ENCODE measurements around the gene ADAM12. TPM values are rescaled to one million over a fixed set of nuclear protein-coding genes. Genes with fewer than 3 reads are reported as not detected.
A peak's percentile ranks its signal among the peaks of the same experiment; 100 is the strongest.

ADAM12 gene
- total RNA-seq, 1 experiment from 2014 or later, result 16.8 TPM

DNA sequence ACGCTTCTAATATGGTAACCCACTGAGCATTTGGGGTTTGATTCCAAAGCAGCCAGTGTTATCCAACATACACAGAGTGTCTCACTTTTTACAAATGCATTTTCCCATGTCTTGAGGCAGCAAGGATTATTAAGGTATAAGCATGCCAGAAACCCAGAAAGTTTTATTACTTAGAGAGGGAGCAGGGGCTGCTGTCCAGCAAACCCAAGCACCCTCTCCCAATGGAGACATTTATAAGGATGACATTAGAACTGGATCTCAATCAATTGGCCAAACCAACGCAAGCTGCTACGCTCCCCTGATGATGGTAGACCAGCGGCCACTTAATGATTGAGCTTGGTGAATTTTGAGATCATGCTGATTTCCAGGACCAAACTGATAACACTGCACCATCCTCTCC is 315.7 kb downstream of the ADAM12 start:
- no TSS peak for BruUV-seq (replicated peaks)
- ChIA-PET POLR2A (ENCODE audit: unreplicated experiment) (no interaction called here), CTCF (no interaction called here)
- TF ChIP-seq EZH2 (IDR thresholded peaks at IDR 0.05; ENCODE audit: low read depth) (no peak), CTCF (conservative IDR thresholded peaks at IDR 0.05) (no peak)
- H2AFZ ChIP-seq, result no peak overlapping the region
- peaks cover 5% of the 10 kb centered on the region; the same call in 1 of the 2 replicates for H3F3A ChIP-seq (ENCODE audit: insufficient read depth, low read depth)
- H3K4me3 ChIP-seq, result no peak overlapping the region
- H3K79me2 ChIP-seq (ENCODE audit: low read depth), result no peaks in the 10 kb centered on the region
- DNase-seq, result no peak
- no peaks in the 10 kb centered on the region for H3K27me3 ChIP-seq (ENCODE audit: insufficient read depth, low read depth)
- peak overlapping the region; percentile 85 for H3K27ac ChIP-seq
- H3K36me3 ChIP-seq (ENCODE audit: low read depth), result no peaks in the 10 kb centered on the region
- H3K4me2 ChIP-seq, result no peak overlapping the region
- no peaks in the 10 kb centered on the region for H4K20me1 ChIP-seq (ENCODE audit: insufficient read depth)
- no peaks in the 10 kb centered on the region for H3K9me2 ChIP-seq (ENCODE audit: insufficient read depth)
- peaks cover 30% of the 10 kb centered on the region for H3K4me1 ChIP-seq (replicated peaks; ENCODE audit: insufficient read depth)
- intact Hi-C loops (cut with micrococcal nuclease; ENCODE audit: unreplicated experiment), result no loop called here
- no peaks in the 10 kb centered on the region for H3K9me3 ChIP-seq (ENCODE audit: insufficient read depth, low read depth)

GRCh38 chr10:126070476-126071215 is 317.6 kb downstream of the ADAM12 start:
- H3K9me3 ChIP-seq (ENCODE audit: insufficient read depth, low read depth), result no peaks in the 10 kb centered on the region
- H3K79me2 ChIP-seq (ENCODE audit: low read depth), result no peaks in the 10 kb centered on the region
- no peaks in the 10 kb centered on the region for H3K9me2 ChIP-seq (ENCODE audit: insufficient read depth)
- H3K27ac ChIP-seq, result no peak overlapping the region
- BruUV-seq (replicated peaks), result no TSS peak
- intact Hi-C loops (cut with micrococcal nuclease; ENCODE audit: unreplicated experiment), result no loop called here
- H3K36me3 ChIP-seq (ENCODE audit: low read depth), result no peaks in the 10 kb centered on the region
- no peak for DNase-seq
- peaks cover 17% of the 10 kb centered on the region; the same call in 1 of the 2 replicates for H3F3A ChIP-seq (ENCODE audit: insufficient read depth, low read depth)
- no peaks in the 10 kb centered on the region for H3K27me3 ChIP-seq (ENCODE audit: insufficient read depth, low read depth)
- H3K4me1 ChIP-seq (replicated peaks; ENCODE audit: insufficient read depth), result peaks cover 46% of the 10 kb centered on the region
- no peaks in the 10 kb centered on the region for H4K20me1 ChIP-seq (ENCODE audit: insufficient read depth)
- H3K4me3 ChIP-seq, result no peak overlapping the region
- TF ChIP-seq CTCF (conservative IDR thresholded peaks at IDR 0.05), result no peak
- TF ChIP-seq EZH2 (IDR thresholded peaks at IDR 0.05; ENCODE audit: low read depth), result no peak
- CTCF ChIA-PET, result no interaction called here
- H2AFZ ChIP-seq, result no peak overlapping the region
- POLR2A ChIA-PET (ENCODE audit: unreplicated experiment), result no interaction called here
- no peak overlapping the region for H3K4me2 ChIP-seq

DNA sequence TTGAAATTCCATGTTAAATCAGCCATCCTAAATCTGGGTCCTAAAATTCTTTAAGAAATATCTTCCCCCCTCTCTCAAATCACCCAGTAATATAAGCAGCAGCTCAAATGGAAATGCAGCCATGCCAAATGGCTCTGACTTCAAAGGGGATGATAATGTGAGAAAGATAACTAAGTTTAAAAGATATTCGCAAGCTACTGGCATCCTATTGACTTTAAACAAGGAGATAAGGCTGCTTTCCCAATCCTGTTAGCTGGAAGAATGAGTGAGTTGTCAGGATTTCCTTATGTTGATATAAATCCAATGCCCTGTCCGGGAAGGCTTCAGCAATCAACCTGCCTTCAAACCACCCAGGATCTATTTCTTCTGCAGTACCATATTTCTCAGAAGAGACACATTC is 320.0 kb downstream of the ADAM12 start:
- CTCF ChIA-PET, result no interaction called here

More for the DNA sequence above, 320.0 kb downstream of the ADAM12 start:
- Histone ChIP-seq H2AFZ (no peak overlapping the region), H4K20me1 (ENCODE audit: insufficient read depth) (no peaks in the 10 kb centered on the region), H3K36me3 (ENCODE audit: low read depth) (no peaks in the 10 kb centered on the region), H3K79me2 (ENCODE audit: low read depth) (no peaks in the 10 kb centered on the region), H3K27me3 (ENCODE audit: insufficient read depth, low read depth) (no peaks in the 10 kb centered on the region), H3K9me3 (ENCODE audit: insufficient read depth, low read depth) (no peaks in the 10 kb centered on the region), H3K4me2 (no peak overlapping the region), H3F3A (ENCODE audit: insufficient read depth, low read depth) (peaks cover 22% of the 10 kb centered on the region; the same call in 1 of the 2 replicates), H3K27ac (no peak overlapping the region), H3K4me1 (replicated peaks; ENCODE audit: insufficient read depth) (peaks cover 38% of the 10 kb centered on the region), H3K9me2 (ENCODE audit: insufficient read depth) (no peaks in the 10 kb centered on the region), H3K4me3 (no peak overlapping the region)
- POLR2A ChIA-PET (ENCODE audit: unreplicated experiment), result no interaction called here
- intact Hi-C loops (cut with micrococcal nuclease; ENCODE audit: unreplicated experiment), result loop anchor here (10.0 kb wide), 1 partner anchor 184 kb away; the partner anchor contains the start of gene DHX32
- TF ChIP-seq CTCF (conservative IDR thresholded peaks at IDR 0.05) (no peak), EZH2 (IDR thresholded peaks at IDR 0.05; ENCODE audit: low read depth) (no peak)
- BruUV-seq (replicated peaks), result no TSS peak
- DNase-seq, result no peak
